Right cardiac atrium (tissue), 5 donors: Measurements from ENCODE around the gene LCE1E. TPM values are rescaled to one million over a fixed set of nuclear protein-coding genes. Genes with fewer than 3 reads are reported as not detected.
A peak's percentile ranks its signal among the peaks of the same experiment; 100 is the strongest.

Source experiments
- ATAC-seq, 2 donors: fragments of 200-7000 bp; cut with Tn5 transposase; one replicate each; pipeline versions ENCODE4 v1.8.0 to v1.9.1; 2020; ENCODE audit warnings: moderate library complexity in 2 of 2, mild to moderate bottlenecking in 1 of 2
- DNase-seq, 3 donors: peaks; one replicate each; pipeline ENCODE4 v3.0.0-alpha.2; 2020
- H3K27ac ChIP-seq: one replicate; pipeline ENCODE4 v1.5.1; 2013; ENCODE audit warnings: mild to moderate bottlenecking, low read length, control low read depth, moderate library complexity
- H3K27me3 ChIP-seq: one replicate; pipeline ENCODE4 v1.6.1; 2013; ENCODE audit not compliant: control insufficient read depth, insufficient read depth
- H3K4me1 ChIP-seq: one replicate; pipeline ENCODE4 v1.6.1; 2013; ENCODE audit warnings: low read length; ENCODE audit not compliant: control insufficient read depth, insufficient read depth
- H3K4me3 ChIP-seq: one replicate; pipeline ENCODE4 v1.5.1; 2013; ENCODE audit warnings: low read length, control low read depth
- H3K9me3 ChIP-seq: one replicate; pipeline ENCODE4 v1.6.1; 2013; ENCODE audit warnings: low read length; ENCODE audit not compliant: control insufficient read depth
- WGBS: extraction: QIAGEN DNeasy Blood & Tissue Kit; methylation state at CpG from one replicate; pipeline ENCODE4 v1.1.7; 2013; 5-methylcytosine and 5-hydroxymethylcytosine counted together
- intact Hi-C, 4 donors: fragments of 100-400 bp; cut with DNase I; formaldehyde crosslinking; loops; one replicate each; pipeline versions ENCODE4 v1.11.0 to v1.14.0; 2022 to 2023
- polyA plus RNA-seq: library from polyadenylated mRNA; stranded (reverse); fragments of 200-250 nt; gene quantifications from one replicate; pipeline ENCODE4 v1.2.3, GENCODE V29; 2013
- total RNA-seq, 4 donors: library from RNA; stranded (reverse); fragmentation: NEBNext Ultra II Directional; extraction: Animal tissue kit (Norgen Biotek cat#: 25700); gene quantifications; one replicate each; pipeline ENCODE4 v1.2.1, GENCODE V29; 2021
- donor health status: healthy with polysubstance abuse.
- donor health status: DM: no; HTN: yes; CAD: no.
- donor health status: DM: no; HTN: no; CAD: no.
- donor health status: DM: no; HTN: yes; CAD: no; lungs with severe emphysema.
- donor health status: DM: yes; HTN: yes; CAD: no.

Gene LCE1E
- total and polyA plus RNA-seq, 5 donors: not detected

- Histone ChIP-seq H3K4me1 (no peaks in the 10 kb centered on the region), H3K4me3 (no peak within 1 kb of the TSS), H3K9me3 (no peaks in the 10 kb centered on the region), H3K27ac (no peak within 1 kb of the TSS), H3K27me3 (no peaks in the 10 kb centered on the region)
- WGBS: 69% methylated on average over 6 of the region's 6 CpGs
- intact Hi-C loops: no loop called here
- DNase-seq (no peak), ATAC-seq (no peak)
Observed at GRCh38 chr1:152757747-152758146, 28.3 kb upstream of the LCE1E start, which contains the start of gene KPRP. KPRP (plus strand) TSS chr1:152758025; CDS start chr1:152759589, 1,564 bp downstream.

GRCh38 chr1:152758636-152759035, 27.4 kb upstream of the LCE1E start:
- WGBS: 75% methylated on average over 4 of the region's 4 CpGs
- H3K4me3 ChIP-seq: no peak overlapping the region
- H3K27me3 ChIP-seq: no peaks in the 10 kb centered on the region
- no peaks in the 10 kb centered on the region for H3K4me1 ChIP-seq
- DNase-seq (no peak), ATAC-seq (no peak)
- H3K9me3 ChIP-seq: no peaks in the 10 kb centered on the region
- H3K27ac ChIP-seq: no peak overlapping the region
- intact Hi-C loops: no loop called here

- Histone ChIP-seq H3K4me1 (no peaks in the 10 kb centered on the region), H3K9me3 (no peaks in the 10 kb centered on the region), H3K4me3 (no peak overlapping the region), H3K27me3 (no peaks in the 10 kb centered on the region), H3K27ac (no peak overlapping the region)
- WGBS: 83% methylated on average over 8 of the region's 8 CpGs
- DNase-seq: peak in 1 of 3 donors; percentile 14
- intact Hi-C loops: no loop called here
- no peak for ATAC-seq
Observed at GRCh38 chr1:152759453-152760173, 26.4 kb upstream of the LCE1E start.

GRCh38 chr1:152760551-152761190, 25.4 kb upstream of the LCE1E start:
- Histone ChIP-seq H3K9me3 (no peaks in the 10 kb centered on the region), H3K4me3 (no peak overlapping the region), H3K4me1 (no peaks in the 10 kb centered on the region), H3K27ac (no peak overlapping the region), H3K27me3 (no peaks in the 10 kb centered on the region)
- intact Hi-C loops: no loop called here
- 91% methylated on average over 31 of the region's 31 CpGs for WGBS
- DNase-seq: peak in 2 of 3 donors; percentile 41 to 53
- ATAC-seq: peak in 1 of 2 donors; percentile 16

GRCh38 chr1:152761609-152762213, 24.3 kb upstream of the LCE1E start:
- no peak overlapping the region for H3K27ac ChIP-seq
- ATAC-seq: no peak
- WGBS: 82% methylated on average over 3 of the region's 3 CpGs

GRCh38 chr1:152768847-152769533, 17.1 kb upstream of the LCE1E start:
- intact Hi-C loops: no loop called here
- no peak overlapping the region for H3K27ac ChIP-seq
- no peak overlapping the region for H3K4me3 ChIP-seq
- DNase-seq (no peak), ATAC-seq (no peak)
- WGBS: 48% methylated on average over 8 of the region's 8 CpGs
- peaks cover 2% of the 10 kb centered on the region for H3K27me3 ChIP-seq
- no peaks in the 10 kb centered on the region for H3K9me3 ChIP-seq
- no peaks in the 10 kb centered on the region for H3K4me1 ChIP-seq

More at GRCh38 chr1:152761609-152762213, 24.3 kb upstream of the LCE1E start:
- no peak for DNase-seq
- Histone ChIP-seq H3K27me3 (peaks cover 2% of the 10 kb centered on the region), H3K9me3 (no peaks in the 10 kb centered on the region), H3K4me3 (no peak overlapping the region), H3K4me1 (no peaks in the 10 kb centered on the region)
- intact Hi-C loops: no loop called here

GRCh38 chr1:152770411-152770810, 15.6 kb upstream of the LCE1E start:
- H3K9me3 ChIP-seq: no peaks in the 10 kb centered on the region
- WGBS: 73% methylated on average over 1 of the region's 1 CpG
- no peak overlapping the region for H3K27ac ChIP-seq
- ATAC-seq (no peak), DNase-seq (no peak)
- peaks cover 2% of the 10 kb centered on the region for H3K27me3 ChIP-seq
- H3K4me3 ChIP-seq: no peak overlapping the region
- H3K4me1 ChIP-seq: no peaks in the 10 kb centered on the region
- intact Hi-C loops: no loop called here

- no peak for DNase-seq
- intact Hi-C loops: no loop called here
- no peak within 1 kb of the TSS for H3K27ac ChIP-seq
- no peak for ATAC-seq
- no peaks in the 10 kb centered on the region for H3K4me1 ChIP-seq
- no peaks in the 10 kb centered on the region for H3K9me3 ChIP-seq
- 63% methylated on average over 6 of the region's 6 CpGs for WGBS
- H3K27me3 ChIP-seq: no peaks in the 10 kb centered on the region
- H3K4me3 ChIP-seq: no peak within 1 kb of the TSS
Observed at GRCh38 chr1:152774875-152775274, 11.2 kb upstream of the LCE1E start, which contains the start of gene LCE1F. LCE1F (plus strand) TSS chr1:152775140; CDS start chr1:152776372, 1,232 bp downstream.

GRCh38 chr1:152776361-152776760, 9.7 kb upstream of the LCE1E start:
- H3K27me3 ChIP-seq: no peaks in the 10 kb centered on the region
- intact Hi-C loops: no loop called here
- ATAC-seq (no peak), DNase-seq (no peak)
- no peaks in the 10 kb centered on the region for H3K4me1 ChIP-seq
- H3K27ac ChIP-seq: no peak overlapping the region
- H3K9me3 ChIP-seq: no peaks in the 10 kb centered on the region
- 71% methylated on average over 11 of the region's 11 CpGs for WGBS
- H3K4me3 ChIP-seq: no peak overlapping the region

- Histone ChIP-seq H3K27me3 (no peaks in the 10 kb centered on the region), H3K9me3 (no peaks in the 10 kb centered on the region), H3K27ac (no peak overlapping the region), H3K4me3 (no peak overlapping the region), H3K4me1 (no peaks in the 10 kb centered on the region)
- WGBS: 52% methylated on average over 4 of the region's 4 CpGs
- DNase-seq (peak in 1 of 3 donors; percentile 11), ATAC-seq (no peak)
- intact Hi-C loops: no loop called here
Observed at GRCh38 chr1:152777510-152778137, 8.4 kb upstream of the LCE1E start.
